H1 (cell line): ENCODE data around the gene SAMD14. TPM values are rescaled to one million over a fixed set of nuclear protein-coding genes. Genes with fewer than 3 reads are reported as not detected.

Source experiments
- CTCF ChIA-PET: fragments of 300-600 bp; sonication (Branson Sonifier 250); formaldehyde crosslinking; loops from one replicate; lab custom pipeline; 2021; ENCODE audit not compliant: partially characterized antibody; lab: Charles Lee
- POLR2A ChIA-PET: fragments of 300-600 bp; sonication (Branson Sonifier 250); formaldehyde crosslinking; loops from one replicate; lab custom pipeline; 2021; ENCODE audit warnings: inconsistent platforms; ENCODE audit not compliant: partially characterized antibody; lab: Charles Lee
- DNase-seq, 2 experiments: peaks; one replicate each; pipeline versions ENCODE4 v3.0.0 to v3.0.0-alpha.2; 2010 to 2022; ENCODE audit warnings: low spot score in 2 of 2, low read depth in 1 of 2, mixed read lengths in 1 of 2
- FAIRE-seq: peaks from 2 replicates; lab custom pipeline; 2011; peaks lifted over from hg19 to GRCh38; lab: Jason Lieb, UNC
- H2AFZ ChIP-seq: 2 replicates; pipeline ENCODE4 v1.8.1; 2012; ENCODE audit warnings: low read length, inconsistent platforms
- H2AK5ac ChIP-seq: 2 replicates; pipeline ENCODE4 v1.6.1; 2013; ENCODE audit warnings: low read depth, low read length
- H2BK120ac ChIP-seq: replicated peaks from 2 replicates; pipeline ENCODE3; 2013; ENCODE audit warnings: low read depth, low read length, inconsistent platforms
- H2BK12ac ChIP-seq: 2 replicates; pipeline ENCODE4 v1.6.1; 2013; ENCODE audit warnings: low read depth, low read length
- H2BK15ac ChIP-seq: 2 replicates; pipeline ENCODE4 v1.6.1; 2013; ENCODE audit warnings: low read length
- H2BK20ac ChIP-seq: 2 replicates; pipeline ENCODE4 v1.6.1; 2013; ENCODE audit warnings: low read length
- H2BK5ac ChIP-seq: 2 replicates; pipeline ENCODE4 v1.6.1; 2013; ENCODE audit warnings: low read depth, low read length
- H3K14ac ChIP-seq: 2 replicates; pipeline ENCODE4 v1.6.1; 2013; ENCODE audit warnings: inconsistent platforms; ENCODE audit not compliant: insufficient read length
- H3K18ac ChIP-seq: 2 replicates; pipeline ENCODE4 v1.6.1; 2013; ENCODE audit warnings: low read length; ENCODE audit errors: extremely low read depth
- H3K23ac ChIP-seq: 2 replicates; pipeline ENCODE4 v1.6.1; 2013; ENCODE audit warnings: inconsistent platforms; ENCODE audit not compliant: insufficient read length
- H3K23me2 ChIP-seq: 2 replicates; pipeline ENCODE4 v1.6.1; 2013; ENCODE audit warnings: low read depth, low read length
- H3K27ac ChIP-seq: 2 replicates; pipeline ENCODE4 v1.6.1; 2011; ENCODE audit warnings: low read depth, low read length, inconsistent platforms
- H3K27me3 ChIP-seq, 4 experiments: replicated peaks in 1 of 4; 1 replicate in 1 of 4; 2 replicates in 3 of 4; pipeline versions ENCODE4 v1.6.1 to v1.8.1; 2011 to 2013; ENCODE audit warnings: low read length in 3 of 4, mild to moderate bottlenecking in 3 of 4, inconsistent platforms in 2 of 4, mixed read lengths in 2 of 4, moderate library complexity in 1 of 4; ENCODE audit not compliant: control insufficient read depth in 3 of 4, insufficient read depth in 3 of 4; ENCODE audit errors: extremely low read depth in 1 of 4
- H3K36me3 ChIP-seq, 4 experiments: 2 replicates each; pipeline versions ENCODE4 v1.6.1 to v1.8.1; 2011 to 2013; ENCODE audit warnings: mild to moderate bottlenecking in 4 of 4, low read length in 3 of 4, moderate library complexity in 2 of 4, control low read depth in 1 of 4, inconsistent platforms in 1 of 4; ENCODE audit not compliant: insufficient read depth in 4 of 4, control insufficient read depth in 2 of 4
- H3K4ac ChIP-seq: replicated peaks from 2 replicates; pipeline ENCODE3; 2013; ENCODE audit warnings: low read length, low read depth, mixed read lengths, inconsistent platforms; ENCODE audit not compliant: insufficient read length
- H3K4me1 ChIP-seq, 4 experiments: replicated peaks in 1 of 4; 1 replicate in 1 of 4; 2 replicates in 3 of 4; pipeline versions ENCODE4 v1.6.1 to v1.8.1; 2011 to 2013; ENCODE audit warnings: low read length in 3 of 4, inconsistent platforms in 2 of 4, mixed read lengths in 1 of 4; ENCODE audit not compliant: insufficient read depth in 4 of 4, control insufficient read depth in 3 of 4
- H3K4me2 ChIP-seq, 2 experiments: 2 replicates each; pipeline versions ENCODE4 v1.6.1 to v1.8.1; 2011 to 2013; ENCODE audit warnings: low read depth in 2 of 2, low read length in 2 of 2, control low read depth in 1 of 2, inconsistent platforms in 1 of 2, mild to moderate bottlenecking in 1 of 2; ENCODE audit not compliant: insufficient read depth in 1 of 2
- H3K4me3 ChIP-seq, 4 experiments: fragments of 200-600, 300-600 bp in 1 of 4; sonication (generic), shearing (Covaris generic), sonication (Bioruptor Twin) in 1 of 4; 2 replicates each; pipeline versions ENCODE4 v1.5.1 to v1.8.1; 2011 to 2016; ENCODE audit warnings: low read length in 4 of 4, low read depth in 3 of 4, control low read depth in 2 of 4, inconsistent platforms in 2 of 4, mild to moderate bottlenecking in 2 of 4, mixed read lengths in 1 of 4, moderate library complexity in 1 of 4; ENCODE audit not compliant: insufficient read depth in 2 of 4; ENCODE audit errors: extremely low read depth in 1 of 4
- H3K56ac ChIP-seq: replicated peaks from 2 replicates; pipeline ENCODE3; 2013; ENCODE audit warnings: low read depth, mild to moderate bottlenecking, mixed read lengths, low read length, inconsistent platforms; ENCODE audit not compliant: insufficient read length
- H3K79me1 ChIP-seq: 2 replicates; pipeline ENCODE4 v1.6.1; 2013; ENCODE audit warnings: low read depth, low read length, control low read depth
- H3K79me2 ChIP-seq, 2 experiments: 2 replicates each; pipeline versions ENCODE4 v1.6.1 to v1.8.1; 2012 to 2013; ENCODE audit warnings: low read length in 2 of 2, mild to moderate bottlenecking in 2 of 2, inconsistent platforms in 1 of 2; ENCODE audit not compliant: insufficient read depth in 2 of 2, control insufficient read depth in 1 of 2
- H3K9ac ChIP-seq, 4 experiments: replicated peaks in 1 of 4; 1 replicate in 1 of 4; 2 replicates in 3 of 4; pipeline versions ENCODE4 v1.6.1 to v1.8.1; 2011 to 2013; ENCODE audit warnings: low read depth in 3 of 4, low read length in 3 of 4, control low read depth in 2 of 4, mild to moderate bottlenecking in 2 of 4, moderate library complexity in 2 of 4, inconsistent platforms in 1 of 4; ENCODE audit errors: extremely low read depth in 1 of 4
- H3K9me3 ChIP-seq, 2 experiments: 2 replicates each; pipeline versions ENCODE4 v1.6.1 to v1.8.1; 2012 to 2013; ENCODE audit warnings: mild to moderate bottlenecking in 2 of 2, moderate library complexity in 2 of 2, control low read depth in 1 of 2, inconsistent platforms in 1 of 2, low read depth in 1 of 2, low read length in 1 of 2, mixed read lengths in 1 of 2; ENCODE audit not compliant: insufficient read depth in 2 of 2
- H4K20me1 ChIP-seq, 2 experiments: replicated peaks in 1 of 2; 2 replicates each; pipeline versions ENCODE3 to v1.8.1; 2011 to 2013; ENCODE audit warnings: inconsistent platforms in 2 of 2, low read length in 2 of 2, mild to moderate bottlenecking in 1 of 2; ENCODE audit not compliant: insufficient read depth in 2 of 2, control insufficient read depth in 1 of 2
- H4K5ac ChIP-seq: 2 replicates; pipeline ENCODE4 v1.6.1; 2013; ENCODE audit warnings: low read length, low read depth, mixed read lengths, inconsistent platforms; ENCODE audit not compliant: insufficient read length
- H4K8ac ChIP-seq: 2 replicates; pipeline ENCODE4 v1.8.0; 2013; ENCODE audit warnings: mild to moderate bottlenecking, moderate library complexity, low read length, inconsistent platforms; ENCODE audit not compliant: insufficient read depth; ENCODE audit errors: extremely low read depth
- H4K91ac ChIP-seq: replicated peaks from 2 replicates; pipeline ENCODE3; 2013; ENCODE audit warnings: low read length, mixed read lengths, inconsistent platforms; ENCODE audit not compliant: insufficient read length
- JUND ChIP-seq: IDR thresholded peaks from 2 replicates; pipeline ENCODE4 v1.6.1; 2011; ENCODE audit warnings: mild to moderate bottlenecking, improper control_type of control experiment, low read length
- NRF1 ChIP-seq: IDR thresholded peaks from 2 replicates; pipeline ENCODE4 v1.6.1; 2011; ENCODE audit warnings: mild to moderate bottlenecking, low read depth, low read length, improper control_type of control experiment
- PHF8 ChIP-seq: fragments of 200-600 bp; sonication (generic); conservative IDR thresholded peaks from 2 replicates; pipeline ENCODE4 v1.7.1; 2012; ENCODE audit warnings: low read depth, mild to moderate bottlenecking, inconsistent platforms, low read length, moderate library complexity
- SAP30 ChIP-seq: fragments of 300-600 bp; sonication (generic); IDR thresholded peaks from 2 replicates; pipeline ENCODE4 v1.7.1; 2012; ENCODE audit warnings: low read length, moderate library complexity, mild to moderate bottlenecking, inconsistent platforms; ENCODE audit not compliant: insufficient read depth, insufficient replicate concordance
- SP1 ChIP-seq: IDR thresholded peaks from 2 replicates; pipeline ENCODE4 v1.6.1; 2011; ENCODE audit warnings: low read depth, low read length
- TAF1 ChIP-seq: IDR thresholded peaks from 2 replicates; pipeline ENCODE4 v1.6.1; 2011; ENCODE audit warnings: mild to moderate bottlenecking, low read depth, low read length
- ZNF274 ChIP-seq: IDR thresholded peaks from 2 replicates; pipeline ENCODE4 v1.7.0; 2012; ENCODE audit warnings: low read length, borderline replicate concordance; ENCODE audit errors: extremely low read depth
- WGBS, 2 experiments: shearing (Covaris generic) in 1 of 2; methylation state at CpG; one replicate each; pipeline versions ENCODE4 v1.1.6 to v1.1.7; 2013 to 2015; ENCODE audit warnings: low lambda C conversion rate in 2 of 2, mixed read lengths in 2 of 2, inconsistent platforms in 1 of 2, low coverage in 1 of 2, missing lambda C conversion rate in 1 of 2; ENCODE audit not compliant: insufficient replicate concordance in 2 of 2, insufficient coverage in 1 of 2, insufficient read length in 1 of 2; ENCODE audit errors: extremely low coverage in 1 of 2, missing lambda C conversion rate in 1 of 2; 5-methylcytosine and 5-hydroxymethylcytosine counted together
- polyA plus RNA-seq, 7 experiments: library from polyadenylated mRNA; depleted of rRNA in 3 of 7; stranded (reverse) in 5 of 7; unstranded in 2 of 7; fragments of >200 nt in 5 of 7; fragments of 200-250 nt in 2 of 7; gene quantifications; 1 replicate in 5 of 7; 2 replicates in 1 of 7; 4 replicates in 1 of 7; pipeline versions ENCODE4 v1.2.1 to v1.2.3, GENCODE V29; 2011 to 2013; ENCODE audit warnings: missing spikeins in 2 of 7, mixed read lengths in 2 of 7
- total RNA-seq: library from RNA; stranded (reverse); fragmentation: NEBNext Ultra II Directional; extraction: Animal tissue kit (Norgen Biotek cat#: 25700); gene quantifications from 2 replicates; pipeline ENCODE4 v1.2.1, GENCODE V29; 2021

SAMD14 gene
- total and polyA plus RNA-seq, 2 of the 8 experiments (the other 6 are each of a cell fraction or from before 2014, with no cell fraction given), result 5.7 to 5.8 TPM

- Histone ChIP-seq H2BK15ac (no peak overlapping the region), H3K4ac (no peak overlapping the region), H2BK5ac (no peak overlapping the region), H3K23ac (no peak overlapping the region), H4K8ac (no peak overlapping the region), H3K14ac (no peak overlapping the region), H3K27ac (no peak overlapping the region), H3K36me3 (peaks cover 0 to 6% (median 1%) of the 10 kb centered on the region in 4 experiments; a peak in 3 of 8 replicates), H3K9ac (no peak overlapping the region), H2AFZ (no peak overlapping the region), H3K9me3 (no peaks in the 10 kb centered on the region), H2BK120ac (no peak overlapping the region), H3K79me1 (no peaks in the 10 kb centered on the region), H3K18ac (no peak overlapping the region), H2BK20ac (no peak overlapping the region), H4K20me1 (peaks cover 1 to 8% of the 10 kb centered on the region in 2 experiments), H4K91ac (no peak overlapping the region), H3K27me3 (no peaks in the 10 kb centered on the region; a peak in 2 of 7 replicates), H3K23me2 (no peaks in the 10 kb centered on the region), H2AK5ac (no peak overlapping the region), H3K79me2 (no peaks in the 10 kb centered on the region), H3K56ac (no peak overlapping the region), H2BK12ac (no peak overlapping the region), H3K4me3 (no peak overlapping the region), H4K5ac (no peak overlapping the region), H3K4me1 (peaks cover 0 to 4% (median 3%) of the 10 kb centered on the region in 4 experiments; a peak in 3 of 7 replicates), H3K4me2 (no peak overlapping the region)
- POLR2A ChIA-PET, result interaction anchor here (1.0 kb wide), 1 partner anchor 11 kb away, joined by 3 read pairs; no protein-coding TSS in a partner anchor
- FAIRE-seq (no peak), DNase-seq (no peak)
- no peak for TF ChIP-seq TAF1
- no peak for TF ChIP-seq SP1
- TF ChIP-seq JUND, result no peak
- no peak for TF ChIP-seq PHF8
- TF ChIP-seq ZNF274, result no peak
- no peak for TF ChIP-seq SAP30
- TF ChIP-seq NRF1, result no peak
- CTCF ChIA-PET, result interaction anchor here (0.7 to 10.1 kb wide), 12 partner anchors 11 to 792 kb away, joined by 3 to 169 read pairs (median 6); partner anchors contain the start of gene ITGA3
- 84% methylated on average over 7 of the region's 7 CpGs; no CpG with 5 or more reads in 1 of the 2 experiments for WGBS, 2 experiments
Measured at GRCh38 chr17:50080827-50081226, 49.1 kb downstream of the SAMD14 start.
